Keratinocyte (primary cell): ENCODE measurements around the gene SYNC.

Source experiments
- EZH2 ChIP-seq: IDR thresholded peaks from one replicate; pipeline ENCODE4 v1.6.1; 2012; ENCODE audit warnings: inconsistent platforms, mild to moderate bottlenecking, low read length, moderate library complexity
- TF ChIP-seq, protein P1 (sequence below), 3 experiments: IDR thresholded peaks in 1 of 3; conservative IDR thresholded peaks in 1 of 3; optimal IDR thresholded peaks in 1 of 3; 2 replicates in 2 of 3; 3 replicates in 1 of 3; pipeline versions ENCODE3 to v1.5.1; 2011; ENCODE audit warnings: low read length in 3 of 3, mild to moderate bottlenecking in 3 of 3, moderate library complexity in 2 of 3, control low read depth in 1 of 3, inconsistent platforms in 1 of 3; ENCODE audit not compliant: insufficient read depth in 2 of 3; ENCODE audit errors: extremely low read depth in 1 of 3

DNA sequence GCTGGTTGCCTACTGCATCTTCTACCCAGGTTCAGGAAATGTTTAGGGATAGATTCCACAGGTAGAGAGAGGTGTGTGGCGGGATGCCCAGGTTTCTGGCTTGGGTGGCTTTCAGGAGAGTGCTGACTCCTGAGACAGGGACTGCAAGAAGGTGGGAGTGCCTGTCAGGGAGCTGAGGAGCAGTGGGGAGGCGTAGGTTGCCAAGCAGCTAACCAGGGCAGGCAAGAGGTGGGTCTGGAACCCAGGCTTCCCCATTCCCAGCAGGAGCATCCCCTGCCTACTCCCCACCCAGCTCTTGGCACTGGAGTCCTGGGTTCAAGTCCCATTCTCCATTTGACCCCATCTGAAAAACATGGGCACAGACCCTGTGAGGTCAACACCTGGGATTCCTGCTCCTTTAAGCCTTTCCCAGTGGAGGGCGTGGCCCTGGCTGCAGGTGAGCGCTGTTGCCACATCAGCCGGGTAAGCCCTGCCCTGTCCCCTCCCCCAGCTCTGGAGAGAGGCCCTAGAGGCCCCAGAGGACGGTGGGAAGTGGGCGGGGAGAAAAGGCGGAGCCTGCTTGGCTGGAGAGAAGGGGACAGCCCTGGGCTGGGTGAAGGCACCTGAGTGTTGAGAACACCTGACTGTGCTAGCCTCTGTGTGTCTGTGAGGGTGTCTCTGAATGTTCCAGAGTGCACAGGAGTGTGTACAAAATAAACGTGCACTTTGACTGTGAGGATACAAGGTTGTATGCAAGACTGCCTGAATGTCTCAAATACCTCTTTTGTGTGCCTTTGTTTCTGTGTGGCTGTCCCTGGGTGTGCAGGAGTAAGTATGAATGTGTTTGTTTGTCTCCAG is 14.0 kb upstream of the SYNC start:
- TF ChIP-seq, protein P1, sequence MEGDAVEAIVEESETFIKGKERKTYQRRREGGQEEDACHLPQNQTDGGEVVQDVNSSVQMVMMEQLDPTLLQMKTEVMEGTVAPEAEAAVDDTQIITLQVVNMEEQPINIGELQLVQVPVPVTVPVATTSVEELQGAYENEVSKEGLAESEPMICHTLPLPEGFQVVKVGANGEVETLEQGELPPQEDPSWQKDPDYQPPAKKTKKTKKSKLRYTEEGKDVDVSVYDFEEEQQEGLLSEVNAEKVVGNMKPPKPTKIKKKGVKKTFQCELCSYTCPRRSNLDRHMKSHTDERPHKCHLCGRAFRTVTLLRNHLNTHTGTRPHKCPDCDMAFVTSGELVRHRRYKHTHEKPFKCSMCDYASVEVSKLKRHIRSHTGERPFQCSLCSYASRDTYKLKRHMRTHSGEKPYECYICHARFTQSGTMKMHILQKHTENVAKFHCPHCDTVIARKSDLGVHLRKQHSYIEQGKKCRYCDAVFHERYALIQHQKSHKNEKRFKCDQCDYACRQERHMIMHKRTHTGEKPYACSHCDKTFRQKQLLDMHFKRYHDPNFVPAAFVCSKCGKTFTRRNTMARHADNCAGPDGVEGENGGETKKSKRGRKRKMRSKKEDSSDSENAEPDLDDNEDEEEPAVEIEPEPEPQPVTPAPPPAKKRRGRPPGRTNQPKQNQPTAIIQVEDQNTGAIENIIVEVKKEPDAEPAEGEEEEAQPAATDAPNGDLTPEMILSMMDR (optimal IDR thresholded peaks at IDR 0.05 in 1 of 3, IDR thresholded peaks at IDR 0.05 in 1 of 3, conservative IDR thresholded peaks at IDR 0.05 in 1 of 3; ENCODE audit: extremely low read depth in 1 of 3, insufficient read depth in 2 of 3, low read length in 3 of 3): peak in 1 of 3 experiments; percentile 36
- no peak for TF ChIP-seq EZH2
